Omental fat pad (tissue), 4 donors: Measurements from ENCODE around the gene ZCCHC9. TPM values are rescaled to one million over a fixed set of nuclear protein-coding genes. Genes with fewer than 3 reads are reported as not detected.
A peak's percentile ranks its signal among the peaks of the same experiment; 100 is the strongest.
"Not testable (repeated sequence)": the region's sequence is repeated elsewhere in the genome, so short reads cannot be mapped to it uniquely, and the experiment has no call there.

Experiments
- ATAC-seq: fragments of 150-250 bp; one replicate; pipeline ENCODE4 v1.9.1; 2016; ENCODE audit warnings: mild to moderate bottlenecking, moderate library complexity; ENCODE audit not compliant: low FRiP score
- DNase-seq: peaks from one replicate; pipeline ENCODE4 v3.0.0-alpha.2; 2019; ENCODE audit warnings: low spot score
- CTCF ChIP-seq, 3 donors: fragments of 450-650 bp; IDR thresholded peaks; one replicate each; pipeline ENCODE4 v1.5.1; 2016 to 2017; ENCODE audit warnings: antibody characterized with exemption in 3 of 3, mild to moderate bottlenecking in 3 of 3, moderate library complexity in 2 of 3
- total RNA-seq, 4 donors: library from RNA; depleted of rRNA; stranded (reverse); fragments of >200 nt; gene quantifications; one replicate each; pipeline ENCODE4 v1.1.0, GENCODE V29; 2016

ZCCHC9 gene
- total RNA-seq, 4 donors from 2014 or later = 14.2 to 23.0 (median 20.0) TPM

GRCh38 chr5:81290146-81290545 is 11.2 kb upstream of the ZCCHC9 start:
- ATAC-seq (no peak), DNase-seq (no peak)
- TF ChIP-seq CTCF (IDR thresholded peaks at IDR 0.05) = no peak

GRCh38 chr5:81292130-81292529 is 9.3 kb upstream of the ZCCHC9 start:
- no peak for DNase-seq
- ATAC-seq = no peak
- TF ChIP-seq CTCF (IDR thresholded peaks at IDR 0.05) = no peak

- not testable (repeated sequence) for ATAC-seq, DNase-seq
Observed at GRCh38 chr5:81294021-81294420, 7.4 kb upstream of the ZCCHC9 start.

GRCh38 chr5:81297531-81297930 is 3.9 kb upstream of the ZCCHC9 start:
- DNase-seq (no peak), ATAC-seq (no peak)
- no peak for TF ChIP-seq CTCF (IDR thresholded peaks at IDR 0.05)

GRCh38 chr5:81300921-81301270 is 491 bp upstream of the ZCCHC9 start:
- DNase-seq (no peak), ATAC-seq (peak; percentile 15)
- TF ChIP-seq CTCF (IDR thresholded peaks at IDR 0.05) = no peak

- no peak for ATAC-seq
- TF ChIP-seq CTCF (IDR thresholded peaks at IDR 0.05) = no peak
- DNase-seq = no peak
Observed at GRCh38 chr5:81302596-81302995, 1.2 kb downstream of the ZCCHC9 start.

GRCh38 chr5:81303563-81303962 is 2.2 kb downstream of the ZCCHC9 start:
- TF ChIP-seq CTCF (IDR thresholded peaks at IDR 0.05) = no peak
- ATAC-seq (no peak), DNase-seq (no peak)

- DNase-seq = no peak
- no peak for ATAC-seq
- no peak for TF ChIP-seq CTCF (IDR thresholded peaks at IDR 0.05)
Observed at GRCh38 chr5:81305785-81306184, 4.4 kb downstream of the ZCCHC9 start.
